ENCODE measurements around the gene GLRX5. TPM values are rescaled to one million over a fixed set of nuclear protein-coding genes. Genes with fewer than 3 reads are reported as not detected.

GLRX5 gene
- total and polyA plus RNA-seq, 2 experiments from 2014 or later, result 50.0 to 105 TPM

DNA sequence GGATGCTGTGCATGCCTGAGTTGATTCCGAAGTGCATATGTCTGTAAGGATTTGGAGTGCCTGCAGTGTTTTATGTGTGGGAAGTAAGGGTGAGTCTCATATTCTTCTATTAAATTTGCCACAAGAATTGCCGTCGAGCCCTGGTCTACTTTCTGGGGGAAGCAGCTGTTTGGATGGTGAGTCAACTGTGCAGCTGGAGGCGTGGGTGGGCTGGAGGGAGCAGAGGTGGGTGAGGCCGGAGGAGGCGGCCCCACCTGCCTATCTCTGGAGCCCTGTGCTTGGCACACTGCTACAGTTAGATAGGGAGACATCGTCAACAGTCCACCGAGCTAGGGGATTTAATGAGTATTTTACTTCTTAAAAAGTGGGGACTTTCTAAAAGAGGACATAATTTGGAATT, 9.7 kb downstream of the GLRX5 start:
- no peak for DNase-seq (ENCODE audit: low spot score)
- peaks cover 47% of the 10 kb centered on the region for H3K79me2 ChIP-seq
- H3K9me2 ChIP-seq (replicated peaks; ENCODE audit: insufficient read depth), result no peaks in the 10 kb centered on the region
- H3K4me2 ChIP-seq, result no peak overlapping the region
- peaks cover 14% of the 10 kb centered on the region for H4K20me1 ChIP-seq (ENCODE audit: insufficient read depth, poor library complexity, severe bottlenecking)
- no peak overlapping the region for H2AFZ ChIP-seq
- no peaks in the 10 kb centered on the region for H3K4me1 ChIP-seq (ENCODE audit: insufficient read depth)
- no peak overlapping the region for H3K4me3 ChIP-seq
- H3K9me3 ChIP-seq (ENCODE audit: low read depth), result no peaks in the 10 kb centered on the region
- TF ChIP-seq CTCF (IDR thresholded peaks at IDR 0.05; ENCODE audit: poor library complexity), result no peak
- TF ChIP-seq EZH2phosphoT487 (IDR thresholded peaks at IDR 0.05; ENCODE audit: low read depth, severe bottlenecking, unreplicated experiment), result no peak
- no peak for TF ChIP-seq EZH2 (IDR thresholded peaks at IDR 0.05; ENCODE audit: borderline replicate concordance)
- H3K27ac ChIP-seq, result no peak overlapping the region
- WGBS (ENCODE audit: low lambda C conversion rate, missing lambda C conversion rate), result 92% methylated on average over 8 of the region's 8 CpGs
- no peaks in the 10 kb centered on the region for H3K36me3 ChIP-seq (replicated peaks; ENCODE audit: insufficient read depth, low read depth)
- no peaks in the 10 kb centered on the region for H3K27me3 ChIP-seq

- Histone ChIP-seq H4K20me1 (ENCODE audit: insufficient read depth, poor library complexity, severe bottlenecking) (peaks cover 14% of the 10 kb centered on the region), H3K4me1 (ENCODE audit: insufficient read depth) (no peaks in the 10 kb centered on the region), H3K9me3 (ENCODE audit: low read depth) (no peaks in the 10 kb centered on the region), H3K27ac (no peak overlapping the region), H3K27me3 (no peaks in the 10 kb centered on the region), H3K36me3 (replicated peaks; ENCODE audit: insufficient read depth, low read depth) (no peaks in the 10 kb centered on the region), H2AFZ (no peak overlapping the region), H3K9me2 (replicated peaks; ENCODE audit: insufficient read depth) (no peaks in the 10 kb centered on the region), H3K4me3 (no peak overlapping the region), H3K4me2 (no peak overlapping the region), H3K79me2 (peaks cover 36% of the 10 kb centered on the region)
- WGBS (ENCODE audit: low lambda C conversion rate, missing lambda C conversion rate), result 88% methylated on average over 5 of the region's 5 CpGs
- no peak for TF ChIP-seq CTCF (IDR thresholded peaks at IDR 0.05; ENCODE audit: poor library complexity)
- no peak for TF ChIP-seq EZH2phosphoT487 (IDR thresholded peaks at IDR 0.05; ENCODE audit: low read depth, severe bottlenecking, unreplicated experiment)
- TF ChIP-seq EZH2 (IDR thresholded peaks at IDR 0.05; ENCODE audit: borderline replicate concordance), result no peak
- DNase-seq (ENCODE audit: low spot score), result no peak
Measured at GRCh38 chr14:95545515-95546168, 10.8 kb downstream of the GLRX5 start.

DNA sequence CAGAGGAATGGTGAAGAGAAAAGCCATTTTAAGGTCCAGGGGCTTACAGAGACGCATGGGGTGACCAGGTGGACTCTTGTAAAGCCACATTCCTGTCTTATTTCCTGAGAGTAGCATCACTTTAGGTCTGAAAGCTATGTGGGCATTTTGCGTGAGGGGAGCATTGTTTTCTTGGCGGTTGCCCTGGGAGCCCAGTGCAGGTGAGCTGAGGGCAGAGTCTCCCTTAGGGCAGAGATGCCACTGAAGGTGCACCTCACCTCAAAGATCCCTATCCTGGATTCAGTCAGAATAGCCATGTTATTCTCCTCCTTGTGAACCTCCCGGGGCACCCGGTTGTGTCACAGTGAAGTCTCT, 12.4 kb downstream of the GLRX5 start:
- Histone ChIP-seq H3K4me3 (no peak overlapping the region), H4K20me1 (ENCODE audit: insufficient read depth, poor library complexity, severe bottlenecking) (no peaks in the 10 kb centered on the region), H3K4me1 (ENCODE audit: insufficient read depth) (no peaks in the 10 kb centered on the region), H2AFZ (no peak overlapping the region), H3K9me2 (replicated peaks; ENCODE audit: insufficient read depth) (no peaks in the 10 kb centered on the region), H3K79me2 (peaks cover 20% of the 10 kb centered on the region), H3K27ac (no peak overlapping the region), H3K36me3 (replicated peaks; ENCODE audit: insufficient read depth, low read depth) (no peaks in the 10 kb centered on the region), H3K27me3 (no peaks in the 10 kb centered on the region), H3K9me3 (ENCODE audit: low read depth) (no peaks in the 10 kb centered on the region), H3K4me2 (no peak overlapping the region)
- DNase-seq (ENCODE audit: low spot score), result no peak
- 86% methylated on average over 5 of the region's 5 CpGs for WGBS (ENCODE audit: low lambda C conversion rate, missing lambda C conversion rate)
- TF ChIP-seq CTCF (IDR thresholded peaks at IDR 0.05; ENCODE audit: poor library complexity) (no peak), EZH2phosphoT487 (IDR thresholded peaks at IDR 0.05; ENCODE audit: low read depth, severe bottlenecking, unreplicated experiment) (no peak), EZH2 (IDR thresholded peaks at IDR 0.05; ENCODE audit: borderline replicate concordance) (no peak)

All from hepatocyte (in vitro differentiated cells).